Endothelial cell of umbilical vein (primary cell): ENCODE measurements around the gene C16orf89. TPM values are rescaled to one million over a fixed set of nuclear protein-coding genes. Genes with fewer than 3 reads are reported as not detected.

ENCODE experiments used
- BruUV-seq: library from RNA; stranded (reverse); fragments of 400-500 nt; replicated peaks from 2 replicates; lab custom pipeline; 2021; lab: Mats Ljungman, UMichigan
- CTCF ChIA-PET: fragments of 300-600, 350-600 bp; sonication (Branson Sonifier 250); formaldehyde crosslinking; loops from one replicate; lab custom pipeline; 2021; ENCODE audit warnings: antibody characterized with exemption, inconsistent platforms; lab: Charles Lee
- POLR2A ChIA-PET: fragments of 300-600, 350-600 bp; sonication (Branson Sonifier 250); formaldehyde crosslinking; loops from one replicate; lab custom pipeline; 2021; ENCODE audit warnings: antibody characterized with exemption, inconsistent platforms; lab: Charles Lee
- DNase-seq: peaks from one replicate; pipeline ENCODE4 v3.0.0-alpha.2; 2011; ENCODE audit warnings: low read depth, low spot score
- FAIRE-seq: peaks from 2 replicates; lab custom pipeline; 2011; peaks lifted over from hg19 to GRCh38; lab: Jason Lieb, UNC
- H2AFZ ChIP-seq: 2 replicates; pipeline ENCODE4 v1.6.0; 2012; ENCODE audit warnings: low read depth, low read length, control low read depth, inconsistent platforms
- H3K27ac ChIP-seq: 2 replicates; pipeline ENCODE4 v1.5.1; 2011; ENCODE audit warnings: low read depth, mild to moderate bottlenecking, control low read depth, low read length, moderate library complexity; ENCODE audit not compliant: insufficient read depth
- H3K27me3 ChIP-seq, 2 experiments: 2 replicates each; pipeline versions ENCODE4 v1.6.0 to v1.6.1; 2011; ENCODE audit warnings: low read length in 2 of 2, mixed read lengths in 1 of 2; ENCODE audit not compliant: control insufficient read depth in 2 of 2, insufficient read depth in 2 of 2
- H3K36me3 ChIP-seq, 2 experiments: 2 replicates in 1 of 2; 3 replicates in 1 of 2; pipeline ENCODE4 v1.5.1; 2011; ENCODE audit warnings: low read length in 2 of 2, mild to moderate bottlenecking in 1 of 2, moderate library complexity in 1 of 2; ENCODE audit not compliant: control insufficient read depth in 2 of 2, insufficient read depth in 2 of 2; ENCODE audit errors: extremely low read depth in 1 of 2
- H3K4me1 ChIP-seq: 3 replicates; pipeline ENCODE4 v1.5.1; 2011; ENCODE audit warnings: mild to moderate bottlenecking, low read length; ENCODE audit not compliant: control insufficient read depth, insufficient read depth; ENCODE audit errors: extremely low read depth
- H3K4me2 ChIP-seq: 2 replicates; pipeline ENCODE4 v1.6.1; 2011; ENCODE audit warnings: low read length, control low read depth, mixed read lengths; ENCODE audit not compliant: insufficient read depth
- H3K4me3 ChIP-seq, 3 experiments: fragments of 200-600 bp in 1 of 3; sonication (generic), shearing (Covaris generic) in 1 of 3; replicated peaks in 1 of 3; 2 replicates each; pipeline ENCODE4 v1.5.1; 2011 to 2016; ENCODE audit warnings: control low read depth in 3 of 3, low read length in 3 of 3, mild to moderate bottlenecking in 2 of 3, inconsistent platforms in 1 of 3, low read depth in 1 of 3, moderate library complexity in 1 of 3; ENCODE audit not compliant: insufficient read depth in 1 of 3
- H3K79me2 ChIP-seq: 2 replicates; pipeline ENCODE4 v1.6.0; 2012; ENCODE audit warnings: low read length, inconsistent platforms; ENCODE audit not compliant: control insufficient read depth, insufficient read depth
- H3K9ac ChIP-seq: replicated peaks from 2 replicates; pipeline ENCODE3; 2011; ENCODE audit warnings: low read length, control low read depth; ENCODE audit not compliant: insufficient read depth; ENCODE audit errors: extremely low read depth
- H3K9me1 ChIP-seq: replicated peaks from 3 replicates; pipeline ENCODE4 v1.6.0; 2011; ENCODE audit warnings: mild to moderate bottlenecking, low read length; ENCODE audit not compliant: control insufficient read depth, insufficient read depth; ENCODE audit errors: extremely low read depth
- H3K9me3 ChIP-seq: replicated peaks from 2 replicates; pipeline ENCODE4 v1.5.1; 2012; ENCODE audit warnings: low read length, inconsistent platforms; ENCODE audit not compliant: control insufficient read depth, insufficient read depth
- H4K20me1 ChIP-seq: replicated peaks from 2 replicates; pipeline ENCODE3; 2011; ENCODE audit warnings: mild to moderate bottlenecking, low read length; ENCODE audit not compliant: control insufficient read depth, insufficient read depth; ENCODE audit errors: extremely low read depth
- CTCF ChIP-seq, 2 donors: IDR thresholded peaks; 1 replicate in 1 of 2; 2 replicates in 1 of 2; pipeline ENCODE4 v1.5.1; 2011; ENCODE audit warnings: low read length in 2 of 2, mild to moderate bottlenecking in 2 of 2, moderate library complexity in 2 of 2, control low read depth in 1 of 2, inconsistent platforms in 1 of 2, low read depth in 1 of 2; ENCODE audit not compliant: insufficient read depth in 1 of 2; ENCODE audit errors: extremely low read depth in 1 of 2
- EZH2 ChIP-seq: IDR thresholded peaks from 2 replicates; pipeline ENCODE4 v1.6.1; 2012; ENCODE audit warnings: borderline replicate concordance, low read depth, mild to moderate bottlenecking, moderate library complexity, low read length, inconsistent platforms; ENCODE audit not compliant: severe bottlenecking
- GATA2 ChIP-seq: IDR thresholded peaks from 2 replicates; pipeline ENCODE4 v1.7.0; 2011; ENCODE audit warnings: low read depth, mild to moderate bottlenecking, moderate library complexity, mixed read lengths, low read length; ENCODE audit not compliant: insufficient read length, insufficient read depth
- MAX ChIP-seq: IDR thresholded peaks from 2 replicates; pipeline ENCODE4 v1.6.1; 2011; ENCODE audit not compliant: insufficient read depth, insufficient read length
- MYC ChIP-seq: IDR thresholded peaks from one replicate; pipeline ENCODE4 v1.6.1; 2011; ENCODE audit warnings: mild to moderate bottlenecking, low read depth, low read length
- POLR2A ChIP-seq: IDR thresholded peaks from 2 replicates; pipeline ENCODE4 v1.6.1; 2012; ENCODE audit warnings: low read depth, mild to moderate bottlenecking, control low read depth, low read length
- POLR2AphosphoS5 ChIP-seq: IDR thresholded peaks from 2 replicates; pipeline ENCODE4 v1.6.1; 2012; ENCODE audit warnings: low read depth, mild to moderate bottlenecking, control low read depth, low read length, moderate library complexity; ENCODE audit not compliant: insufficient read depth
- dilution Hi-C: fragments of 300-500 bp; cut with MboI; formaldehyde crosslinking; loops from one replicate; pipeline ENCODE4 v1.15.0; 2019; ENCODE audit warnings: low sequenced_read_pairs; ENCODE audit not compliant: extremely low pct_ligation_motif_present
- intact Hi-C: fragments of 100-400 bp; cut with micrococcal nuclease; formaldehyde crosslinking; loops from one replicate; pipeline ENCODE4 v1.10.0; 2022
- polyA plus RNA-seq, 4 experiments: library from polyadenylated mRNA; depleted of rRNA in 3 of 4; stranded (reverse) in 3 of 4; unstranded in 1 of 4; fragments of >200 nt; gene quantifications; 2 replicates each; pipeline versions ENCODE4 v1.2.1 to v1.2.3, GENCODE V29; 2011 to 2012; ENCODE audit warnings: missing spikeins in 1 of 4
- total RNA-seq: library from RNA; stranded (reverse); gene quantifications from 2 replicates; pipeline ENCODE4 v1.2.3, GENCODE V29; 2021

C16orf89 gene
- total and polyA plus RNA-seq, 2 donors (not counting 3 experiments of a cell fraction or from before 2014, with no cell fraction given): not detected

GRCh38 chr16:5069048-5069447 is 3.3 kb upstream of the C16orf89 start:
- no peak for TF ChIP-seq MYC
- no peak for TF ChIP-seq POLR2AphosphoS5
- TF ChIP-seq MAX: no peak
- TF ChIP-seq EZH2: no peak
- TF ChIP-seq POLR2A: no peak
- TF ChIP-seq GATA2: no peak
- no peak for TF ChIP-seq CTCF (IDR thresholded peaks at IDR 0.05; ENCODE audit: extremely low read depth in 1 of 2, insufficient read depth in 1 of 2, low read depth in 1 of 2, low read length in 2 of 2)
- Histone ChIP-seq H3K9me3 (no peaks in the 10 kb centered on the region), H3K4me3 (no peak overlapping the region), H3K79me2 (peaks cover 9% of the 10 kb centered on the region), H3K4me1 (peaks cover 8% of the 10 kb centered on the region), H3K36me3 (no peaks in the 10 kb centered on the region), H3K9ac (no peak overlapping the region), H4K20me1 (no peaks in the 10 kb centered on the region), H3K4me2 (no peak overlapping the region), H3K27ac (no peak overlapping the region), H2AFZ (no peak overlapping the region), H3K9me1 (no peaks in the 10 kb centered on the region), H3K27me3 (no peaks in the 10 kb centered on the region)
- intact Hi-C loops (no loop called here), dilution Hi-C loops (no loop called here)
- ChIA-PET POLR2A (no interaction called here), CTCF (interaction anchor here (1.2 kb wide), 1 partner anchor 11 kb away, joined by 3 read pairs; no protein-coding TSS in a partner anchor)
- FAIRE-seq: no peak
- no peak for DNase-seq
- BruUV-seq: no TSS peak
